NK-92 (cell line): Measurements from ENCODE around the gene RNLS.

ENCODE experiments used
- DNase-seq: peaks from one replicate; lab custom pipeline; 2025; ENCODE audit not compliant: unreplicated experiment; lab: John Stamatoyannopoulos, UW

RNLS gene

GRCh38 chr10:88395677-88396076, 187.4 kb downstream of the RNLS start:
- no peak for DNase-seq

GRCh38 chr10:88392222-88392621, 190.9 kb downstream of the RNLS start:
- DNase-seq = no peak

- DNase-seq = no peak
Observed at GRCh38 chr10:88390041-88390440, 193.1 kb downstream of the RNLS start.

- DNase-seq = no peak
Observed at GRCh38 chr10:88389456-88389855, 193.7 kb downstream of the RNLS start.

- no peak for DNase-seq
Observed at GRCh38 chr10:88388324-88388723, 194.8 kb downstream of the RNLS start.

GRCh38 chr10:88386821-88387773, 196.0 kb downstream of the RNLS start:
- no peak for DNase-seq

GRCh38 chr10:88386204-88386788, 196.8 kb downstream of the RNLS start:
- no peak for DNase-seq

GRCh38 chr10:88385601-88386203, 197.4 kb downstream of the RNLS start:
- no peak for DNase-seq

- no peak for DNase-seq
Observed at GRCh38 chr10:88383276-88383675, 199.8 kb downstream of the RNLS start.

GRCh38 chr10:88382699-88383098, 200.4 kb downstream of the RNLS start:
- no peak for DNase-seq

- DNase-seq = no peak
Observed at GRCh38 chr10:88379575-88379974, 203.5 kb downstream of the RNLS start.

GRCh38 chr10:88377510-88377909, 205.6 kb downstream of the RNLS start:
- no peak for DNase-seq

GRCh38 chr10:88374392-88375175, 208.5 kb downstream of the RNLS start:
- DNase-seq = no peak

- DNase-seq = no peak
Observed at GRCh38 chr10:88372881-88373592, 210.1 kb downstream of the RNLS start.

GRCh38 chr10:88372051-88372715, 210.9 kb downstream of the RNLS start:
- DNase-seq = no peak

GRCh38 chr10:88370713-88371112, 212.4 kb downstream of the RNLS start:
- DNase-seq = no peak

- no peak for DNase-seq
Observed at GRCh38 chr10:88366772-88367171, 216.3 kb downstream of the RNLS start.

GRCh38 chr10:88361995-88362807, 220.9 kb downstream of the RNLS start:
- no peak for DNase-seq

- no peak for DNase-seq
Observed at GRCh38 chr10:88361494-88361893, 221.6 kb downstream of the RNLS start.
